Fibroblast of the aortic adventitia (primary cell): Measurements from ENCODE around the gene AUTS2. TPM values are rescaled to one million over a fixed set of nuclear protein-coding genes. Genes with fewer than 3 reads are reported as not detected.

Experiments used
- DNase-seq: peaks from one replicate; pipeline ENCODE4 v3.0.0-alpha.2; 2010; ENCODE audit warnings: low read depth
- H3K4me3 ChIP-seq: 2 replicates; pipeline ENCODE4 v1.5.1; 2011; ENCODE audit warnings: low read depth, mild to moderate bottlenecking, control low read depth, low read length, moderate library complexity
- CTCF ChIP-seq: IDR thresholded peaks from 2 replicates; pipeline ENCODE4 v1.5.1; 2011; ENCODE audit warnings: mild to moderate bottlenecking, low read length, control low read depth, inconsistent platforms; ENCODE audit not compliant: insufficient read depth
- total RNA-seq: library from RNA; depleted of rRNA; stranded (reverse); fragments of >200 nt; gene quantifications from 2 replicates; pipeline ENCODE4 v1.2.3, GENCODE V29; 2012; ENCODE audit warnings: low replicate concordance

Gene AUTS2
- total RNA-seq, 1 donor: 10.7 TPM

DNA sequence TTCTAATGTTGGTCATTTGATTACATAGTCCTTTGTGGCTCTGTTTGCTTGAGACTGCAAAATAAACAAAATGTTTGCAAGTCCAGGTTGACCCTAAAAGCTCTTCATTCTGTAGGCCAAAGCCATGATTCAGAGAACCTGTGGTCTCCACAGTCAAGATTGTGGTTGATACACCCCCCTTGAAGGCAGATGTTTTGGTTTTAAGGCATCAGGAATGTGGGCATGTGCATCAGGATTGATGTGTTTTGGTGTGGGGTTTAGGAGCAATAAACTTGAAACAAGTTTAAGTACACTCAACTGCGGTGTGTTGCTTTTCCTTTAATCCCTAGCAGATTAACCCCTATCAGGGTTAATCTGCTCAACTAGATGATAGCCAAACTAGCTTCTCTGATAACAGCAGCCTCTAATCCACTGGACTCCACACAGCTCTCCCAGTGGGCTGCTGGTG is 1154.5 kb downstream of the AUTS2 start:
- DNase-seq: peak; percentile 33

DNA sequence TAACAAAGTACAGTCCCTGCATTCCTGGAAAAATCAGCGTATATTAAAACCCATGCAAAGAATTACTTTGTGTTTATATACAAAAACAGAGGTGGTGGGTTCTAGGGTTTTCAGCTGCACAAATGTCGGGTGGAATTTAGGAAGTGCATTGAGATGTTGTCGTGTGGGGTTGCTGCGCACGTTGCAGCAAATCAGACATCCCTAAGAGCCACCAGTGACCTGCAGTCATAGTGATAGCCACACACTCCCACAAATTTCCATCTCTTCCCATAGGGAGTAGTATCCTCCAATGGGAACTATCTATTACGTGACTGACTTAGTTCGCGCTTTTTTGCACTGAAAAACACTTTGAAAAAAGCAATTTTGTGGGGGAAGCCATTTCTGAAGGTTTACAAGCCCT is 1158.5 kb downstream of the AUTS2 start:
- no peak for DNase-seq
- no peak for TF ChIP-seq CTCF

More for the DNA sequence above, 1154.5 kb downstream of the AUTS2 start:
- no peak for TF ChIP-seq CTCF
- H3K4me3 ChIP-seq: no peak overlapping the region

DNA sequence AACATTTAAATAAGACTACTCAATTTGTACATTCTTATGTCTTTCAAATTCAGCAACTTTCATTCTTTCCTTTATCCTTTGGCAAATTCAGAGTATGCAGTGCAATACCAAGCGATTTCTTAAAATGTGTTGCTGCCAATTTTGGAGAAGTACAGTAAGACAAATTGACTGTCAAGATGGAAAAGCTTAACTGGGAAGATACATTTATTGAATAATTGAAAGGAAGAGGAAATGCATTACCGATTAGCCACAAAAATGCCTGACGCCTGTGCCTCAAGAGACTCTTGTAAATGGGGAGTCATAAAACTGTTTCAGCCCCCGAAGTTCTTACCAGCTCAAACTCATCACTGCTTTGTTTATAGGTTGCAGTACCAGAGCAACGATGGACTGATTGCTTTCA is 1160.4 kb downstream of the AUTS2 start:
- no peak for TF ChIP-seq CTCF
- H3K4me3 ChIP-seq: no peak overlapping the region
- peak; percentile 33 for DNase-seq

More for the DNA sequence above, 1158.5 kb downstream of the AUTS2 start:
- H3K4me3 ChIP-seq: no peak overlapping the region

DNA sequence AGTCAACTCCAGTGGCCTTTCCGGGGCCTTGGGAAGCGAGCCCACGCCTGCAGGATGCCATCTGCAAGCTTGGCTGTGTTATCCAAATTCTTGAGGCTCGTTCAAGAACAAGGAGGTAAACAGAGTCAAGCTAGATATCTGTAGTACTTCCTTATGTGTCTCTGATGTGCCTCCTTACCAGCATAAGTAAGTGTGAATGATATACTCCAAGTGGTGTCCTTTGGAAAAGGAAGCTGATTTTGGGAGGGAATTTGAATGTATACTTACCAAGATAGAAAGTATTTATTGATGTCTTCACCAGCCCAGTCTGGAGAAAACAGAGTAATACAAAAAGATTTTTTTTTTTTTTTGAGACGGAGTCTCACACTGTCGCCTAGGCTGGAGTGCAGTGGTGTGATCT is 1161.4 kb downstream of the AUTS2 start:
- H3K4me3 ChIP-seq: no peak overlapping the region
- no peak for DNase-seq
- TF ChIP-seq CTCF: no peak

DNA sequence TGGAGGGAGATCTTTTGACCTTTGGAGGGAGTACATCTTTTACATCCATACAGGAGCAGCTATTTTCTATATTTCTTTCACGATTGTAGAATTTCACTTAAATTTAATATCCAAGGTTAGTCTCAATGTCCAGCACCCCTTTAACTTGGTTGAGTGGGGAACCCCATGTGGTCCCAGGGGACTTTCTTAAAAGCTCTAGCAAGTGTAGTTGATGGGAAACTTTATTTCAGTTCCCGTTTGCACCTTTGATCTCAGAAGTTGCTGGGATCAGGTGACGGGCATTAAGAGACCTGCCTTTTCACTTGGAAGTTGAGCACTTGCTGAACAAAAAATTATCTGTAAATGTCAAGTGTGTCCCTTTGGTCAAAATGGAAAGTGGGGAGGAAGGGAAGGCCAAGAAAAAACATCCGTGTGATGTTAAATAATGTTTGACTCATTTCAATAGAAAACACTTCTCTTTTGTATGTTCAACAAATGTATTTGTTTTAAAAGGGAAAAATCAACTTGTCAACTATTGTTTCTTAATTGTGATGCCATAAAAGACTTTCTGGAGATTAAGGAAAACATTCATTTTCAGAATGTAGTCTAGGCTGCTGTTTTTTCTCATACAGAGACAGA is 1163.5 kb downstream of the AUTS2 start:
- H3K4me3 ChIP-seq: no peak overlapping the region
- TF ChIP-seq CTCF: no peak
- DNase-seq: no peak

- no peak overlapping the region for H3K4me3 ChIP-seq
- TF ChIP-seq CTCF: no peak
Measured at GRCh38 chr7:70762696-70763095, 1164.4 kb downstream of the AUTS2 start.

More at GRCh38 chr7:70762696-70763095, 1164.4 kb downstream of the AUTS2 start:
- no peak for DNase-seq
